GM18505 (cell line): ENCODE measurements around the gene VAV2.
"Not testable (repeated sequence)": the region's sequence is repeated elsewhere in the genome, so short reads cannot be mapped to it uniquely, and the experiment has no call there.

Source experiments
- ATAC-seq: cut with Tn5 transposase; IDR thresholded peaks from one replicate; pipeline ENCODE4 v1.9.1; 2021; ENCODE audit not compliant: unreplicated experiment
- POLR2A ChIP-seq: IDR thresholded peaks from 4 replicates; pipeline ENCODE4 v1.6.1; 2011; ENCODE audit warnings: borderline replicate concordance; ENCODE audit not compliant: insufficient read depth, insufficient read length; ENCODE audit errors: extremely low read depth

VAV2 gene

GRCh38 chr9:133968966-133969617, 23.0 kb downstream of the VAV2 start:
- TF ChIP-seq POLR2A, result no peak
- no peak for ATAC-seq

- no peak for ATAC-seq
- no peak for TF ChIP-seq POLR2A
These were observed 23.7 kb downstream of the VAV2 start for GRCh38 chr9:133968428-133968827.

- TF ChIP-seq POLR2A, result no peak
- no peak for ATAC-seq
These were observed 24.9 kb downstream of the VAV2 start for GRCh38 chr9:133967024-133967741.

- ATAC-seq, result no peak
These were observed 27.7 kb downstream of the VAV2 start for GRCh38 chr9:133964463-133964862.

GRCh38 chr9:133963166-133963565, 29.0 kb downstream of the VAV2 start:
- TF ChIP-seq POLR2A, result no peak

More at GRCh38 chr9:133964463-133964862, 27.7 kb downstream of the VAV2 start:
- no peak for TF ChIP-seq POLR2A

GRCh38 chr9:133962341-133962740, 29.8 kb downstream of the VAV2 start:
- no peak for ATAC-seq
- TF ChIP-seq POLR2A, result no peak

More at GRCh38 chr9:133963166-133963565, 29.0 kb downstream of the VAV2 start:
- ATAC-seq, result no peak

- no peak for TF ChIP-seq POLR2A
- no peak for ATAC-seq
These were observed 30.6 kb downstream of the VAV2 start for GRCh38 chr9:133961226-133962165.

- no peak for ATAC-seq
- no peak for TF ChIP-seq POLR2A
These were observed 31.5 kb downstream of the VAV2 start for GRCh38 chr9:133960568-133961129.

GRCh38 chr9:133959966-133960567, 32.1 kb downstream of the VAV2 start:
- TF ChIP-seq POLR2A, result no peak
- no peak for ATAC-seq

GRCh38 chr9:133959171-133959570, 33.0 kb downstream of the VAV2 start:
- ATAC-seq, result no peak
- TF ChIP-seq POLR2A, result no peak

GRCh38 chr9:133958756-133959155, 33.4 kb downstream of the VAV2 start:
- peak; percentile 66 for TF ChIP-seq POLR2A
- ATAC-seq, result no peak

- ATAC-seq, result not testable (repeated sequence)
These were observed 34.4 kb downstream of the VAV2 start for GRCh38 chr9:133957772-133958171.

- no peak for TF ChIP-seq POLR2A
- ATAC-seq, result no peak
These were observed 34.8 kb downstream of the VAV2 start for GRCh38 chr9:133957328-133957727.
